ENCODE data around the gene SUDS3. TPM values are rescaled to one million over a fixed set of nuclear protein-coding genes. Genes with fewer than 3 reads are reported as not detected.

The SUDS3 gene
- total and polyA plus RNA-seq, 2 experiments from 2014 or later, result 53.0 to 77.1 TPM

DNA sequence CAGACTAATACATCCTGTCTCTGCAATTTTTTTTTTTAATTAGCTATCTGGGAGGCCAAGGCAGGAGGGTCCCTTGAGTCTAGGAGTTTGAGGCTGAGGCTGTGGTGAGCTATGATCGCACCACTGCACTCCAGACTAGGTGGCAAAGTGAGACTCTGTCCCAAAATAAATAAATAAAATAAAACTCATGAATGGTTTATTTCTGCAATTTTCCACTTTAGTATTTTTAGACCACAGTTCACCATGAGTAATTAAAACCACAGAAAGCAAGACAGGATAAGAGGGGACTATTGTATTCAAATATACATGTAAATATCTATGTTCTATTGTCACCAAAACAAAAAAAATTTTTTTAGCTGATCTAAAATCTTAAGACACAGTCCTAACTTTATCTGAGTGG lies 21.5 kb upstream of the SUDS3 start (continued):
- TF ChIP-seq, protein P1, sequence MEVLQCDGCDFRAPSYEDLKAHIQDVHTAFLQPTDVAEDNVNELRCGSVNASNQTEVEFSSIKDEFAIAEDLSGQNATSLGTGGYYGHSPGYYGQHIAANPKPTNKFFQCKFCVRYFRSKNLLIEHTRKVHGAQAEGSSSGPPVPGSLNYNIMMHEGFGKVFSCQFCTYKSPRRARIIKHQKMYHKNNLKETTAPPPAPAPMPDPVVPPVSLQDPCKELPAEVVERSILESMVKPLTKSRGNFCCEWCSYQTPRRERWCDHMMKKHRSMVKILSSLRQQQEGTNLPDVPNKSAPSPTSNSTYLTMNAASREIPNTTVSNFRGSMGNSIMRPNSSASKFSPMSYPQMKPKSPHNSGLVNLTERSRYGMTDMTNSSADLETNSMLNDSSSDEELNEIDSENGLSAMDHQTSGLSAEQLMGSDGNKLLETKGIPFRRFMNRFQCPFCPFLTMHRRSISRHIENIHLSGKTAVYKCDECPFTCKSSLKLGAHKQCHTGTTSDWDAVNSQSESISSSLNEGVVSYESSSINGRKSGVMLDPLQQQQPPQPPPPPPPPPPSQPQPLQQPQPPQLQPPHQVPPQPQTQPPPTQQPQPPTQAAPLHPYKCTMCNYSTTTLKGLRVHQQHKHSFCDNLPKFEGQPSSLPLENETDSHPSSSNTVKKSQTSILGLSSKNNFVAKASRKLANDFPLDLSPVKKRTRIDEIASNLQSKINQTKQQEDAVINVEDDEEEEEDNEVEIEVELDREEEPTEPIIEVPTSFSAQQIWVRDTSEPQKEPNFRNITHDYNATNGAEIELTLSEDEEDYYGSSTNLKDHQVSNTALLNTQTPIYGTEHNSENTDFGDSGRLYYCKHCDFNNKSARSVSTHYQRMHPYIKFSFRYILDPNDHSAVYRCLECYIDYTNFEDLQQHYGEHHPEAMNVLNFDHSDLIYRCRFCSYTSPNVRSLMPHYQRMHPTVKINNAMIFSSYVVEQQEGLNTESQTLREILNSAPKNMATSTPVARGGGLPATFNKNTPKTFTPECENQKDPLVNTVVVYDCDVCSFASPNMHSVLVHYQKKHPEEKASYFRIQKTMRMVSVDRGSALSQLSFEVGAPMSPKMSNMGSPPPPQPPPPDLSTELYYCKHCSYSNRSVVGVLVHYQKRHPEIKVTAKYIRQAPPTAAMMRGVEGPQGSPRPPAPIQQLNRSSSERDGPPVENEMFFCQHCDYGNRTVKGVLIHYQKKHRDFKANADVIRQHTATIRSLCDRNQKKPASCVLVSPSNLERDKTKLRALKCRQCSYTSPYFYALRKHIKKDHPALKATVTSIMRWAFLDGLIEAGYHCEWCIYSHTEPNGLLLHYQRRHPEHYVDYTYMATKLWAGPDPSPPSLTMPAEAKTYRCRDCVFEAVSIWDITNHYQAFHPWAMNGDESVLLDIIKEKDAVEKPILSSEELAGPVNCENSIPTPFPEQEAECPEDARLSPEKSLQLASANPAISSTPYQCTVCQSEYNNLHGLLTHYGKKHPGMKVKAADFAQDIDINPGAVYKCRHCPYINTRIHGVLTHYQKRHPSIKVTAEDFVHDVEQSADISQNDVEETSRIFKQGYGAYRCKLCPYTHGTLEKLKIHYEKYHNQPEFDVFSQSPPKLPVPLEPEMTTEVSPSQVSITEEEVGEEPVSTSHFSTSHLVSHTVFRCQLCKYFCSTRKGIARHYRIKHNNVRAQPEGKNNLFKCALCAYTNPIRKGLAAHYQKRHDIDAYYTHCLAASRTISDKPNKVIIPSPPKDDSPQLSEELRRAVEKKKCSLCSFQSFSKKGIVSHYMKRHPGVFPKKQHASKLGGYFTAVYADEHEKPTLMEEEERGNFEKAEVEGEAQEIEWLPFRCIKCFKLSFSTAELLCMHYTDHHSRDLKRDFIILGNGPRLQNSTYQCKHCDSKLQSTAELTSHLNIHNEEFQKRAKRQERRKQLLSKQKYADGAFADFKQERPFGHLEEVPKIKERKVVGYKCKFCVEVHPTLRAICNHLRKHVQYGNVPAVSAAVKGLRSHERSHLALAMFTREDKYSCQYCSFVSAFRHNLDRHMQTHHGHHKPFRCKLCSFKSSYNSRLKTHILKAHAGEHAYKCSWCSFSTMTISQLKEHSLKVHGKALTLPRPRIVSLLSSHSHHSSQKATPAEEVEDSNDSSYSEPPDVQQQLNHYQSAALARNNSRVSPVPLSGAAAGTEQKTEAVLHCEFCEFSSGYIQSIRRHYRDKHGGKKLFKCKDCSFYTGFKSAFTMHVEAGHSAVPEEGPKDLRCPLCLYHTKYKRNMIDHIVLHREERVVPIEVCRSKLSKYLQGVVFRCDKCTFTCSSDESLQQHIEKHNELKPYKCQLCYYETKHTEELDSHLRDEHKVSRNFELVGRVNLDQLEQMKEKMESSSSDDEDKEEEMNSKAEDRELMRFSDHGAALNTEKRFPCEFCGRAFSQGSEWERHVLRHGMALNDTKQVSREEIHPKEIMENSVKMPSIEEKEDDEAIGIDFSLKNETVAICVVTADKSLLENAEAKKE (CRISPR knock-in tag; IDR thresholded peaks at IDR 0.05), result no peak

DNA sequence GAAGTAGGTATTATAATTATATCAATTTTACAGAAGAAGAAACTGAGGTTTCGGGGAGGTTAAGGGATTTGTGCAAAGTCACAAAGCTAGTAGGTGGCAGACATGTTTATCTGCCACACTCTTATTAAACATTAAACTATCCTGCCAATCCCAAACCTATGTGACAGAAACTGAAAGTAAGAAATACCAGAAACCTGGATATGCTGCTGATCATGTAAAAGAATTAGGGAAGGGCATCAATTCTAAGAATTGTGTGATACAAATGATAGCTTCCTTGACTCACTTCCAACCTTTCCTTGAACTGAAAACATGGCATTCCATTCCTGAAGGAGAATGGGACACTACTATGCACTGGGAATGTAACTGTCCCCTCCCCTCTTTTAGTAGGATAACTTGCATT lies 20.5 kb upstream of the SUDS3 start:
- Mint-ChIP-seq H3K4me1 (peaks cover 9% of the 10 kb centered on the region), H3K27me3 (ENCODE audit: insufficient read depth, low read depth, poor library complexity) (no peaks in the 10 kb centered on the region), H3K9me3 (peaks cover 5% of the 10 kb centered on the region), H3K36me3 (ENCODE audit: low read depth) (peaks cover 6% of the 10 kb centered on the region), H3K27ac (no peak overlapping the region), H3K4me3 (no peak overlapping the region)
- Histone ChIP-seq H3K36me3 (ENCODE audit: insufficient read depth) (no peaks in the 10 kb centered on the region), H2AFZ (no peak overlapping the region), H3K4me1 (ENCODE audit: insufficient read depth) (peaks cover 11% of the 10 kb centered on the region; the same call in 1 of the 2 replicates), H3K4me3 (no peak overlapping the region), H3K4me2 (no peak overlapping the region), H4K20me1 (replicated peaks; ENCODE audit: insufficient read depth) (no peaks in the 10 kb centered on the region), H3K79me2 (replicated peaks; ENCODE audit: insufficient read depth) (no peaks in the 10 kb centered on the region), H3K27ac (ENCODE audit: low read depth) (no peak overlapping the region), H3F3A (replicated peaks; ENCODE audit: low read depth) (no peaks in the 10 kb centered on the region), H3K9me2 (ENCODE audit: insufficient read depth) (no peaks in the 10 kb centered on the region), H3K27me3 (ENCODE audit: insufficient read depth) (no peaks in the 10 kb centered on the region)
- no peak for ATAC-seq
- DNase-seq (ENCODE audit: low spot score), result no peak
- no peak for TF ChIP-seq JUNB (IDR thresholded peaks at IDR 0.05; ENCODE audit: unreplicated experiment)
- TF ChIP-seq ZNF331 (CRISPR knock-in tag; IDR thresholded peaks at IDR 0.05; ENCODE audit: low read depth), result no peak
- TF ChIP-seq, protein P2, sequence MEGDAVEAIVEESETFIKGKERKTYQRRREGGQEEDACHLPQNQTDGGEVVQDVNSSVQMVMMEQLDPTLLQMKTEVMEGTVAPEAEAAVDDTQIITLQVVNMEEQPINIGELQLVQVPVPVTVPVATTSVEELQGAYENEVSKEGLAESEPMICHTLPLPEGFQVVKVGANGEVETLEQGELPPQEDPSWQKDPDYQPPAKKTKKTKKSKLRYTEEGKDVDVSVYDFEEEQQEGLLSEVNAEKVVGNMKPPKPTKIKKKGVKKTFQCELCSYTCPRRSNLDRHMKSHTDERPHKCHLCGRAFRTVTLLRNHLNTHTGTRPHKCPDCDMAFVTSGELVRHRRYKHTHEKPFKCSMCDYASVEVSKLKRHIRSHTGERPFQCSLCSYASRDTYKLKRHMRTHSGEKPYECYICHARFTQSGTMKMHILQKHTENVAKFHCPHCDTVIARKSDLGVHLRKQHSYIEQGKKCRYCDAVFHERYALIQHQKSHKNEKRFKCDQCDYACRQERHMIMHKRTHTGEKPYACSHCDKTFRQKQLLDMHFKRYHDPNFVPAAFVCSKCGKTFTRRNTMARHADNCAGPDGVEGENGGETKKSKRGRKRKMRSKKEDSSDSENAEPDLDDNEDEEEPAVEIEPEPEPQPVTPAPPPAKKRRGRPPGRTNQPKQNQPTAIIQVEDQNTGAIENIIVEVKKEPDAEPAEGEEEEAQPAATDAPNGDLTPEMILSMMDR (conservative IDR thresholded peaks at IDR 0.05; ENCODE audit: low read depth in 2 of 2), result no peak

All from GM23338 (cell line).